KG1 (cell line): ENCODE data around the gene POLA1.
A peak's percentile ranks its signal among the peaks of the same experiment; 100 is the strongest.
"Not testable (repeated sequence)": the region's sequence is repeated elsewhere in the genome, so short reads cannot be mapped to it uniquely, and the experiment has no call there.

ENCODE experiments used
- DNase-seq: peaks from one replicate; lab custom pipeline; 2025; lab: John Stamatoyannopoulos, UW

POLA1 gene, protein sequence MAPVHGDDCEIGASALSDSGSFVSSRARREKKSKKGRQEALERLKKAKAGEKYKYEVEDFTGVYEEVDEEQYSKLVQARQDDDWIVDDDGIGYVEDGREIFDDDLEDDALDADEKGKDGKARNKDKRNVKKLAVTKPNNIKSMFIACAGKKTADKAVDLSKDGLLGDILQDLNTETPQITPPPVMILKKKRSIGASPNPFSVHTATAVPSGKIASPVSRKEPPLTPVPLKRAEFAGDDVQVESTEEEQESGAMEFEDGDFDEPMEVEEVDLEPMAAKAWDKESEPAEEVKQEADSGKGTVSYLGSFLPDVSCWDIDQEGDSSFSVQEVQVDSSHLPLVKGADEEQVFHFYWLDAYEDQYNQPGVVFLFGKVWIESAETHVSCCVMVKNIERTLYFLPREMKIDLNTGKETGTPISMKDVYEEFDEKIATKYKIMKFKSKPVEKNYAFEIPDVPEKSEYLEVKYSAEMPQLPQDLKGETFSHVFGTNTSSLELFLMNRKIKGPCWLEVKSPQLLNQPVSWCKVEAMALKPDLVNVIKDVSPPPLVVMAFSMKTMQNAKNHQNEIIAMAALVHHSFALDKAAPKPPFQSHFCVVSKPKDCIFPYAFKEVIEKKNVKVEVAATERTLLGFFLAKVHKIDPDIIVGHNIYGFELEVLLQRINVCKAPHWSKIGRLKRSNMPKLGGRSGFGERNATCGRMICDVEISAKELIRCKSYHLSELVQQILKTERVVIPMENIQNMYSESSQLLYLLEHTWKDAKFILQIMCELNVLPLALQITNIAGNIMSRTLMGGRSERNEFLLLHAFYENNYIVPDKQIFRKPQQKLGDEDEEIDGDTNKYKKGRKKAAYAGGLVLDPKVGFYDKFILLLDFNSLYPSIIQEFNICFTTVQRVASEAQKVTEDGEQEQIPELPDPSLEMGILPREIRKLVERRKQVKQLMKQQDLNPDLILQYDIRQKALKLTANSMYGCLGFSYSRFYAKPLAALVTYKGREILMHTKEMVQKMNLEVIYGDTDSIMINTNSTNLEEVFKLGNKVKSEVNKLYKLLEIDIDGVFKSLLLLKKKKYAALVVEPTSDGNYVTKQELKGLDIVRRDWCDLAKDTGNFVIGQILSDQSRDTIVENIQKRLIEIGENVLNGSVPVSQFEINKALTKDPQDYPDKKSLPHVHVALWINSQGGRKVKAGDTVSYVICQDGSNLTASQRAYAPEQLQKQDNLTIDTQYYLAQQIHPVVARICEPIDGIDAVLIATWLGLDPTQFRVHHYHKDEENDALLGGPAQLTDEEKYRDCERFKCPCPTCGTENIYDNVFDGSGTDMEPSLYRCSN (N-terminal part only)

GRCh38 chrX:24693453-24694202, at the start of gene POLA1:
TSS of gene POLA1 (plus strand) at chrX:24693918. CDS start at chrX:24693962, 44 bp downstream.
- DNase-seq: peak; percentile 49

DNA sequence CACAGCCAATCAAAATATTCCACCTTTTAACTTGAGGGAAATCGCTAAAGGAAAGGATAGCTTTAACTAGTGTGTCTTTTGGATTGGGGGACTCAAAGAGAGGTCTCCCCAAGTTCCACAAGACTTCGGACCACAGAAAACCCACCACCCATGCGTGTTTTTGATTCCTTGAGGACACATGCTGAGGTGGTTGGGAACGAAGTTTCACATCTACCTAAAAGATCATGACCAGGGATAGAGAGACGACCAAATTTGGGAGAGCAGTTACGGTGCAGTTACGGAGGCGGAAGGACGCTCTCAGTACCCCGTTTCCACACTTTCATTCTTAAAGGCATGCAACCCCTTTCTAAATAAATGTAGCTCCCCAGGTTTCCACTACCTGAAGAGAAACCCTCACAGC, 47.7 kb upstream of the POLA1 start:
- no peak for DNase-seq

DNA sequence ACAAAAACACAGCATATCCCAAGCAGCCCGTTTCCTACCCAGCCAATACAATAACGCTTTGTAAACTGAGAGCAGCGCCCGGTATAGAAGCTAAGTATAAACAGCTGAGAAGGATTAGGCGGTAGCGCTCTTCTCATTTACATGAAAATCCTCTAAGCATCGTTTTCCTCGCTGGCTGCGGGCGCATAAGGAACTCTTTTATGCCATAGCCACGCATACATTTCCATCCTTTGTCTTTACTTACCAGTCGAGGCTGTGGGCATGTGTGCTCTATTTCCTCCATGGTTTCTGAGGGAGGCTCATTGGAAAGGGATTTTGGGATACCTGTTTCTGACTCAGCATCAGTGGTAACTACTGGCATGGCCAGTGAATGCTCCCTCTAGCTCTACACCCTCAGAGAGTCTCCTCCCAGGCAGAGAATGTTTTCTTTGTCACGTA, 47.0 kb upstream of the POLA1 start:
- DNase-seq: no peak

GRCh38 chrX:24647257-24648058, 46.3 kb upstream of the POLA1 start, which contains the start of gene PCYT1B:
TSS of gene PCYT1B (minus strand) at chrX:24647347. CDS start at chrX:24647105, 242 bp downstream.
- peak; percentile 12 for DNase-seq

- no peak for DNase-seq
Measured at GRCh38 chrX:24648495-24648894, 45.2 kb upstream of the POLA1 start.

DNA sequence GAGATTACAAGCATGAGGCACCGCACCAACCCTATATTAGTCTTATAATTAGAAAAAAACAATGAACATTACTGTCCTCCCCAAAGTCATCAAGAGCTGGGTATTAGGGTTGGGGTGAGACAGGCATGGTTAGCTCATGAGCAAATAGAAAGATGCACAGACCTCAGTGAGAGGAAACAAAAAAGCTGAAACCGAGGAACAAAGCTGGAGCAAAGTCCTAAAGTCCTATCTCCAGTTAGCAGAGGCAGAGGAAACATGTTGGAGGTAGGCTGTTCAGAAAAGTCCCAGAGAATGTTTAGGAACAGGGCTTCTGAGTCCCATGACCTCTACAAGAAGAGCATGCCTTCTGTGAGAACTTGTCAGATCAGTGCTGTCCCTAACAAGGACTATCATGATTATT, 41.9 kb upstream of the POLA1 start:
- no peak for DNase-seq

- DNase-seq: not testable (repeated sequence)
Measured at GRCh38 chrX:24655679-24656078, 38.0 kb upstream of the POLA1 start.

DNA sequence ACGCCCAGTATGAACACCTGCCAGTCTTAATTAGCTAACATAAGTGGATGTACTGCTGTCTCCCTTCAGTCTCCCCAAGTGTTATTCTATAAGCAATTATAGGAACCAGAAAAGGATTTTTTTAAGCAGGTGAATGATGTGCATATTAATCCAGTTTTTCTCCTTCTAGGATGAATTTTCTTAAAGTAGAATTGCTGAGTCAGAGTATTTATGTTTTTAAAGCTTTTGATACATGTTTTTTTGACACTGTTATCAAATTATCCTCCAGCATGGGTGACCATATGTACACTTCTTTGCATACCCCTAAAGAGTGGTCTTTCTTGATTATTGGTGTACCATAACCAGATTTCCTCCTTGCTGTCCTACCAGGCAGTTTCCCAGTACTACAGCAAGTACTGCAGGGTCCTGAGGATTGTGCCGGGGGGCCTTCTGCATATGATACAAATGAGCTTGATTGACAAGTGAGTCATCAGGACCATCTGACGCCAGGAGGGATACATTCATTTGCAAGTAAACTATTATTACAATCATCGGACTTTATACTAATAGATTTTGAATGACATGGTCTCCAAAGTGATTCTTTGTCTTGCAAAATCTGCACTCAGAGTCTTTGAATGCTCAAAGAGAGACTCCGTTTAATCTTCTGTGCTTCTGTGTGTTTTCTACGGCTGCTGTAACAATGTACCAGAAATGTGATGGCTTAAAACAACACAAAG, 35.9 kb upstream of the POLA1 start:
- no peak for DNase-seq

GRCh38 chrX:24658421-24658820, 35.3 kb upstream of the POLA1 start:
- DNase-seq: no peak

GRCh38 chrX:24659106-24659505, 34.6 kb upstream of the POLA1 start:
- no peak for DNase-seq

DNA sequence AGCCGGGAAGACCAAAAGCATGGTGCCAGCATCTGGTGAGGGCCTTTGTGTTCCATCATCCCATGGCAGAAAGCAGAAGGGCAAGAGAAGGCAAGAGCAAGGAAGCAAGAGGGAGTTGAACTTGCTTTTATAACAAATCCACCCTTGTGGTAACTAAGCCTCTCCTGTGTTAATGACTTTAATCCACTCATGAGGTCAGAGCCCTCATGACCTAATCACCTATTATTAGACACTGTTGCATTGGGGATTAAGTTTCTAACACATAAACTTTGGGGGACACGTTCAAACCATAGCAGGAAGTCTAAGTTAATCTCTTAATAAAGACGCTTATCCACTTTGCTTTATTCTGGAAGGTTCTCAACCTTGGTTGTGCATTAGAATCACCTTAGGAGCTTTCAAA, 34.1 kb upstream of the POLA1 start:
- DNase-seq: no peak

DNA sequence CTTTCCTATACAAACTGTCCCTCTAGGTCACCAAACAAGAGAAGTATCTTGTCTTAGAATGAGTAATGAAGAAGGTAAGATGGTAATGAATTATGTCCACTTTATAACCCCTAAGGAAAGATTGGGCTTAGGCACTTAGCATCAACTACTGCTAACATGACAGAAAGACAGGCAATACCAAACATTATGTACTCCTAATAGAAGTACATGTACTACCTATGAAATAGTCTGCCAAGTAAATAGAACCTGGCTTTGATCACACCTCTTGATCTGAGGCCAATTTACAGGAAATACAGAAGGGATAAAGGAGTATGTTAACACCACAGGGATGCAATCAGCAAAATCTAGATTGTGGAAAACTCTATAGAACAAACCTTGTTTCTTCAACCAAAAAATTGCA, 32.4 kb upstream of the POLA1 start:
- no peak for DNase-seq

GRCh38 chrX:24662352-24662751, 31.4 kb upstream of the POLA1 start:
- no peak for DNase-seq

- DNase-seq: no peak
Measured at GRCh38 chrX:24668111-24668510, 25.6 kb upstream of the POLA1 start.

- no peak for DNase-seq
Measured at GRCh38 chrX:24672701-24673190, 21.0 kb upstream of the POLA1 start.

- no peak for DNase-seq
Measured at GRCh38 chrX:24673424-24673823, 20.3 kb upstream of the POLA1 start.

DNA sequence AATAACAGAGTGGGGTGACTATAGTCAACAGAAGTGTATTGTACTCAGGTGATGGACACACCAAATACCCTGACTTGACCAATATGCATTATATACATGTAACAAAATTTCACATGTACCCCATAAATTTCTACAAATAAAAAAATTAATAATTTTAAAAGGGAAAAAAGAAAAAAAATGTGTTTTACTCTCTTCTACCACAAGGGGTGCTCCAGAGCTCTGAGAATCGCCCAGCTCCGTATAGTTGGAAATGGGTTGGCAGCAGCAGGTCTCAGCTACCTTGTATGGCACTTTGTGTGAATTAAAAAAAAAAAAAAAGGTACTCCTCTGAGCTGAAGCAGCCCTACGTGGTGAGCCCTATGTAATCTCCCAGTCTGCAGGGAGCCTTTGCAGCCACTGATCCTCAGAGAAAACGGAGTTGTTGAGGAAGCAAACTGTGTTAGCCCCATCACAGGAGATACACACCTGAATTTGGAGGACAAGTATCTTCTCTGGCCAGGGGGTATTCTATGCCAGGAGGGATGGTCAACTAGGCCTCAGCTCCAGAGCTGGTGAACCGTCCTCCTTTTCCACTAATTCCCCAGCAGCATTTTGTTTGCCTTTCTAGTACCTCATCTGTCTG, 17.2 kb upstream of the POLA1 start:
- no peak for DNase-seq

- DNase-seq: no peak
Measured at GRCh38 chrX:24682739-24683432, 10.8 kb upstream of the POLA1 start.
